Spleen (tissue), 11 donors: ENCODE data around the gene DPF1. TPM values are rescaled to one million over a fixed set of nuclear protein-coding genes. Genes with fewer than 3 reads are reported as not detected.

Experiments
- DNase-seq: peaks from one replicate; pipeline ENCODE4 v3.0.0-alpha.2; 2020
- H3K27ac ChIP-seq, 8 donors: fragments of 200-600 bp; sonication (generic) in 7 of 8; 1 replicate in 4 of 8; 2 replicates in 4 of 8; pipeline versions ENCODE4 v1.5.0 to v1.8.0; 2016 to 2021; ENCODE audit warnings: inconsistent platforms in 4 of 8, mild to moderate bottlenecking in 4 of 8, moderate library complexity in 1 of 8
- H3K27me3 ChIP-seq, 7 donors: fragments of 200-600 bp; sonication (generic) in 6 of 7; replicated peaks in 1 of 7; 1 replicate in 4 of 7; 2 replicates in 3 of 7; pipeline versions ENCODE4 v1.5.0 to v1.8.0; 2016 to 2021; ENCODE audit warnings: inconsistent platforms in 3 of 7, mild to moderate bottlenecking in 1 of 7
- H3K36me3 ChIP-seq, 6 donors: fragments of 200-600 bp; sonication (generic) in 5 of 6; 1 replicate in 4 of 6; 2 replicates in 2 of 6; pipeline versions ENCODE4 v1.5.0 to v1.8.0; 2016 to 2021; ENCODE audit warnings: inconsistent platforms in 2 of 6
- H3K4me1 ChIP-seq, 6 donors: fragments of 200-600 bp; sonication (generic) in 5 of 6; 1 replicate in 3 of 6; 2 replicates in 3 of 6; pipeline versions ENCODE4 v1.5.0 to v1.8.0; 2016 to 2021; ENCODE audit warnings: inconsistent platforms in 3 of 6
- H3K4me3 ChIP-seq, 8 donors: fragments of 200-600 bp; sonication (generic) in 7 of 8; 1 replicate in 4 of 8; 2 replicates in 4 of 8; pipeline versions ENCODE4 v1.5.0 to v1.8.0; 2016 to 2021; ENCODE audit warnings: inconsistent platforms in 4 of 8, mild to moderate bottlenecking in 4 of 8, moderate library complexity in 2 of 8
- H3K9me3 ChIP-seq, 8 donors: fragments of 200-600 bp; sonication (generic) in 7 of 8; 1 replicate in 4 of 8; 2 replicates in 4 of 8; pipeline versions ENCODE4 v1.5.0 to v1.8.0; 2016 to 2021; ENCODE audit warnings: inconsistent platforms in 4 of 8
- POLR2A ChIP-seq, 3 donors: fragments of 450-650 bp; IDR thresholded peaks; one replicate each; pipeline ENCODE4 v1.5.1; 2017; ENCODE audit warnings: antibody characterized with exemption in 3 of 3, mild to moderate bottlenecking in 1 of 3
- POLR2AphosphoS5 ChIP-seq, 3 donors: sonication (generic); formaldehyde crosslinking; IDR thresholded peaks; one replicate each; pipeline ENCODE4 v1.5.1; 2017; ENCODE audit warnings: antibody characterized with exemption in 3 of 3
- WGBS, 5 donors: extraction: QIAGEN DNeasy Blood & Tissue Kit in 3 of 5; methylation state at CpG; one replicate each; pipeline versions ENCODE4 v1.1.5 to v1.1.7; 2013 to 2018; 5-methylcytosine and 5-hydroxymethylcytosine counted together
- intact Hi-C: fragments of 100-400 bp; cut with DNase I; formaldehyde crosslinking; loops from one replicate; pipeline ENCODE4 v1.15.0; 2023; ENCODE audit warnings: low total_unique reads
- polyA plus RNA-seq, 3 donors: library from polyadenylated mRNA; stranded (reverse); fragments of 200-250 nt; gene quantifications; one replicate each; pipeline ENCODE4 v1.2.1, GENCODE V29; 2013
- total RNA-seq, 7 donors: library from RNA; depleted of rRNA in 3 of 7; stranded (reverse); fragments of >200 nt in 3 of 7; fragmentation: NEBNext Ultra II Directional in 4 of 7; extraction: Animal tissue kit (Norgen Biotek cat#: 25700) in 4 of 7; gene quantifications; one replicate each; pipeline versions ENCODE4 v1.1.0 to v1.2.1, GENCODE V29; 2016 to 2021
- TF ChIP-seq, protein P1 (sequence below), 11 experiments: fragments of 200-600 bp in 7 of 11; fragments of 450-650 bp in 4 of 11; sonication (generic) in 4 of 11; IDR thresholded peaks in 8 of 11; conservative IDR thresholded peaks in 3 of 11; 1 replicate in 7 of 11; 2 replicates in 4 of 11; pipeline versions ENCODE4 v1.4.0 to v1.8.0; 2016 to 2021; ENCODE audit warnings: antibody characterized with exemption in 11 of 11, inconsistent platforms in 4 of 11, mild to moderate bottlenecking in 1 of 11
- donor health status: healthy with polysubstance abuse.
- donor health status: DM: no; HTN: no; CAD: no; lungs with moderate emphysema.
- donor health status: DM: no; HTN: no; CAD: no.
- donor health status: Bipolar disorder and iron deficiency.
- donor health status: healthy.
- donor health status: DM: no; HTN: no; CAD: no.
- donor health status: DM: yes; HTN: yes; CAD: no.

DPF1 gene
- total and polyA plus RNA-seq, 10 donors, result 0.04 to 0.06 (median 0.06) TPM; not detected in 7

DNA sequence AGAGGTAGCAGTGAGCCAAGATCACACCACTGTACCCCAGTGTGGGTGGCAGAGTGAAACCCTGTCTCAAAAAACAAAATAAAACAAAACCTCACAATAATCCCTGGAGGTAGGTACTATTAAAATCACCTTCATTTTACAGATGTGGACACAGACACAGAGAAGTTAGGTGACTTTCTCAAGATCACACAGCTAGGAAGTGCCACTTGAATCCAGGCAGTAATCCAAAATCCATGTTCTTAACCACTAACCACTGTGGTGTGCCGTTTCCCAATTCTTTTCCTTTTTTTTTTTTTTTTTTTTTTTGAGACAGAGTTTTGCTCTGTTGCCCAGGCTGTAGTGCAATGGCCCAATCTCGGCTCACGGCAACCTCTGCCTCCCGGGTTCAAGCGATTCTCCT, 23.1 kb upstream of the DPF1 start:
- Histone ChIP-seq H3K36me3 (no peaks in the 10 kb centered on the region), H3K27ac (peak overlapping the region in 4 of 8 donors; percentile 39 to 50 (median 44)), H3K4me1 (peaks cover 1 to 91% (median 32%) of the 10 kb centered on the region in 6 donors), H3K4me3 (no peak overlapping the region), H3K9me3 (no peaks in the 10 kb centered on the region), H3K27me3 (peaks cover 0 to 3% (median 0%) of the 10 kb centered on the region in 7 donors)
- 62 to 84% (median 65%) methylated on average over 4 to 5 of the region's 5 CpGs for WGBS, 5 donors
- intact Hi-C loops, result no loop called here
- no peak for DNase-seq
- TF ChIP-seq, protein P1, sequence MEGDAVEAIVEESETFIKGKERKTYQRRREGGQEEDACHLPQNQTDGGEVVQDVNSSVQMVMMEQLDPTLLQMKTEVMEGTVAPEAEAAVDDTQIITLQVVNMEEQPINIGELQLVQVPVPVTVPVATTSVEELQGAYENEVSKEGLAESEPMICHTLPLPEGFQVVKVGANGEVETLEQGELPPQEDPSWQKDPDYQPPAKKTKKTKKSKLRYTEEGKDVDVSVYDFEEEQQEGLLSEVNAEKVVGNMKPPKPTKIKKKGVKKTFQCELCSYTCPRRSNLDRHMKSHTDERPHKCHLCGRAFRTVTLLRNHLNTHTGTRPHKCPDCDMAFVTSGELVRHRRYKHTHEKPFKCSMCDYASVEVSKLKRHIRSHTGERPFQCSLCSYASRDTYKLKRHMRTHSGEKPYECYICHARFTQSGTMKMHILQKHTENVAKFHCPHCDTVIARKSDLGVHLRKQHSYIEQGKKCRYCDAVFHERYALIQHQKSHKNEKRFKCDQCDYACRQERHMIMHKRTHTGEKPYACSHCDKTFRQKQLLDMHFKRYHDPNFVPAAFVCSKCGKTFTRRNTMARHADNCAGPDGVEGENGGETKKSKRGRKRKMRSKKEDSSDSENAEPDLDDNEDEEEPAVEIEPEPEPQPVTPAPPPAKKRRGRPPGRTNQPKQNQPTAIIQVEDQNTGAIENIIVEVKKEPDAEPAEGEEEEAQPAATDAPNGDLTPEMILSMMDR (IDR thresholded peaks at IDR 0.05 in 8 of 11, conservative IDR thresholded peaks at IDR 0.05 in 3 of 11), result no peak
- TF ChIP-seq POLR2A (IDR thresholded peaks at IDR 0.05), result no peak
- TF ChIP-seq POLR2AphosphoS5 (IDR thresholded peaks at IDR 0.05), result no peak

DNA sequence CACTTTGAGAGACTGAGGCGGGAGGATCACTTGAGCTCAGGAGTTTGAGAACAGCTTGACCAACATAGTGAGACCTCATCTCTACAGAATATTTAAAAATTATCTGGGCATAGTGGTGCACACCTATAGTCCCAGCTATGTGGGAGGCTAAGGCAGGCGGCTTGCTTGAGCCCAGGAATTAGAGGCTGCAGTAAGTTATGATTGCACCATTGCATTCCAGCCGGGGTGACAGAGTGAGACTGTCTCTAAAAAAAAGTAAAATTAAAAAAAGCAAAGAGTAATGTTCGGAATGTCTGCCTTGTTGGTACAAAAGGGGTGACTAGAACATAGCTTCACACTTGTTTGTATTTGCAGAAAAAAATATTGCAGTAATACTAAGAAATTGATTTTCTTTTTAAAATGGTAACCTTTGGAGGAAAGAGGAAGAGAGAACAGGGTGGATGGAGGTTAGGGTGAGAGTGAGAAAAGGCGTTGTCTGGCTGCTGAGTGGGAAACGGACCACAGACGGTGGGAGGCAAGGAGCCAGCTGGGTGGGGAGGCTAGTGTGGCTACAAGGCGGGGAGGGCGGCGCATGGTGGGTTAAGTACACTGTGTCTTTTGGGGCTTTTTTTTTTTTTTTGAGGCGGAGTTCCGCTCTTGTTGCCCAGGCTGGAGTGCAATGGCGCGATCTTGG, 21.9 kb upstream of the DPF1 start:
- TF ChIP-seq POLR2AphosphoS5 (IDR thresholded peaks at IDR 0.05) (peak in 1 of 3 donors; percentile 24), POLR2A (IDR thresholded peaks at IDR 0.05) (no peak)
- TF ChIP-seq, protein P1 (IDR thresholded peaks at IDR 0.05 in 8 of 11, conservative IDR thresholded peaks at IDR 0.05 in 3 of 11), result no peak
- WGBS, 5 donors, result 57 to 74% (median 61%) methylated on average over 13 to 14 of the region's 14 CpGs

DNA sequence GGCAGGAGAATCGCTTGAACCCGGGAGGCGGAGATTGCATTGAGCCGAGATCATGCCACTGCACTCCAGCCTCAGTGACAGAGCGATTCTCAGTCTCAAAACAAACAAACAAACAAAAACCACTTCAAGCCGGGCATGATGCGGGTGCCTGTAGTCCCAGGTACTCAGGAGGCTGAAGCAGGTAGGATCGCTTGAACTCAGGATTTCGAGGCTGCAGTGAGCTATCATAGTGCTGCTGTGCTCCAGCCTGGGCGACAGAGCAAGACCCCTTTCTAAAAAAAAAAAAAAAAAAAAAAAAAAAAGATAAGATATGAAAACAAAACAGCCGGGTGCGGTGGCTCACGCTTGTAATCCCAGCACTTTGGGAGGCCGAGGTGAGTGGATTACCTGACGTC, 19.3 kb upstream of the DPF1 start:
- no peak for DNase-seq
- TF ChIP-seq POLR2A (IDR thresholded peaks at IDR 0.05) (no peak), POLR2AphosphoS5 (IDR thresholded peaks at IDR 0.05) (no peak)
- TF ChIP-seq, protein P1 (IDR thresholded peaks at IDR 0.05 in 8 of 11, conservative IDR thresholded peaks at IDR 0.05 in 3 of 11), result no peak
- Histone ChIP-seq H3K4me1 (peaks cover 0 to 54% (median 16%) of the 10 kb centered on the region in 6 donors), H3K4me3 (peak overlapping the region in 4 of 8 donors; percentile 13 to 49 (median 22)), H3K27ac (peak overlapping the region in 2 of 8 donors; percentile 39 to 42), H3K36me3 (no peaks in the 10 kb centered on the region), H3K27me3 (no peaks in the 10 kb centered on the region), H3K9me3 (no peaks in the 10 kb centered on the region)
- 69 to 79% (median 75%) methylated on average over 10 to 15 of the region's 15 CpGs for WGBS, 5 donors
- intact Hi-C loops, result loop anchor here (5.0 kb wide), 1 partner anchor 89 kb away; no protein-coding TSS in a partner anchor

More for the DNA sequence above, 21.9 kb upstream of the DPF1 start:
- H3K27ac ChIP-seq, result peak overlapping the region in 5 of 8 donors; percentile 26 to 50 (median 41)
- H3K4me3 ChIP-seq, result no peak overlapping the region
- H3K9me3 ChIP-seq, result no peaks in the 10 kb centered on the region
- H3K36me3 ChIP-seq, result no peaks in the 10 kb centered on the region
- intact Hi-C loops, result no loop called here
- H3K4me1 ChIP-seq, result peaks cover 0 to 79% (median 21%) of the 10 kb centered on the region in 6 donors
- DNase-seq, result no peak
- H3K27me3 ChIP-seq, result no peaks in the 10 kb centered on the region

DNA sequence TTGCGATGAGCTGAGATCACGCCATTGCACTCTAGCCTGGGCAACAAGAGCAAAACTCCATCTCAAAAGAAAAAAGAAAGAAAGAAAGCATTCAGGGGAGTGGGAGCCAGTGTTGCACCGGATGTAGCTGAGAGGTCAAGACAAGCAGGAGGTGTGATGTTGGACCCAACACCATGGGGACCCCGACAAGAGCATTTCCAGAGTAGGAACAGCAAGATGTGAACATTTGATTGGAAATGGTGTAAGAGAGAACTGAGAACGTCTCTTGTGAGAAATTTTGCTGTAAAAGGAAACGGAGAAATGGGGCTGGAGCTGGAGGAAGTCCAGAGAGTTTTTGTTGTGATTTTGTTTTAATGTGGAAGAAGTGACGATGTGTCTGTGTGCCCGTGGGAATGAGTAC, 15.8 kb upstream of the DPF1 start:
- WGBS, 5 donors, result 68 to 81% (median 70%) methylated on average over 8 of the region's 8 CpGs
- Histone ChIP-seq H3K36me3 (no peaks in the 10 kb centered on the region), H3K9me3 (no peaks in the 10 kb centered on the region), H3K4me3 (no peak overlapping the region), H3K27ac (no peak overlapping the region), H3K4me1 (peaks cover 0 to 21% (median 9%) of the 10 kb centered on the region in 6 donors), H3K27me3 (no peaks in the 10 kb centered on the region)
- intact Hi-C loops, result loop anchor here (5.0 kb wide), 1 partner anchor 92 kb away; no protein-coding TSS in a partner anchor
- DNase-seq, result no peak
- TF ChIP-seq POLR2AphosphoS5 (IDR thresholded peaks at IDR 0.05) (no peak), POLR2A (IDR thresholded peaks at IDR 0.05) (no peak)
- TF ChIP-seq, protein P1 (IDR thresholded peaks at IDR 0.05 in 8 of 11, conservative IDR thresholded peaks at IDR 0.05 in 3 of 11), result no peak
